ENCODE results near the gene HOXB5.

DNA sequence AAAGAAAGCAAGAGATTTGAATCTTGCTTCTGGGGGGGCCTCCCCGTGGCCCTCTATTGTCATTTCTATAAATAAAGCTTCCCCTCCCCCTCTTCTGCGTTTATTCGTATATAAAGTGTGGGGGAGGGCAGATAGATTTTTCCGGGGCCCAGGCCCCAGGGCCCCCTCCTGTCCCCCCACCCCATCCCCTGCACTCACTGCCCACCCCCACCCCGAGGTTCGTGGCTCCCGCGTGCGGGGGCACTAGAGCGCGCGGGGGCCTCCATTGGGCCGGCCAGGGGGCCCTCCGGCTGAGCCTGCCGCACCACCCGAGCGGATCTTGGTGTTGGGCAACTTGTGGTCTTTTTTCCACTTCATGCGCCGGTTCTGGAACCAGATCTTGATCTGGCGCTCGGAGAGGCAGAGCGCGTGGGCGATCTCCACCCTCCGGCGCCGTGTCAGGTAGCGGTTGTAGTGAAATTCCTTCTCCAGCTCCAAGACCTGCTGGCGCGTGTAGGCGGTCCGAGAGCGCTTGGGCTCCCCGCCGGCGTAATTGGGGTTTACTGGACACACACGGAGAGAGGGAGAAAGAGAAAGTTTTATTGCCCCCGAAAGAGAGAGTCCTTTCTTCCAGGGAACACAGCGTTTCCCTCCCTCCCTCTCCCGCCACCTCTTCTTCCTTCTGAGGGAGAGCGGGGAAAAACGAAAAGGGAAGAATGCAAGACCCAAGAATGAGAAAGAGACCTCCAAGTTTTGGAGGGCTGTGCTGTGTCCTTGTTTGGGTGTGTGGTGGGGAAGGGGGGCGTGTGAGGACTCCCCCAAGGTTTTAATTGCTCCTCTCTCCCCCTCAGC, 16.9 kb downstream of the HOXB5 start:
- TF ChIP-seq, protein P1, sequence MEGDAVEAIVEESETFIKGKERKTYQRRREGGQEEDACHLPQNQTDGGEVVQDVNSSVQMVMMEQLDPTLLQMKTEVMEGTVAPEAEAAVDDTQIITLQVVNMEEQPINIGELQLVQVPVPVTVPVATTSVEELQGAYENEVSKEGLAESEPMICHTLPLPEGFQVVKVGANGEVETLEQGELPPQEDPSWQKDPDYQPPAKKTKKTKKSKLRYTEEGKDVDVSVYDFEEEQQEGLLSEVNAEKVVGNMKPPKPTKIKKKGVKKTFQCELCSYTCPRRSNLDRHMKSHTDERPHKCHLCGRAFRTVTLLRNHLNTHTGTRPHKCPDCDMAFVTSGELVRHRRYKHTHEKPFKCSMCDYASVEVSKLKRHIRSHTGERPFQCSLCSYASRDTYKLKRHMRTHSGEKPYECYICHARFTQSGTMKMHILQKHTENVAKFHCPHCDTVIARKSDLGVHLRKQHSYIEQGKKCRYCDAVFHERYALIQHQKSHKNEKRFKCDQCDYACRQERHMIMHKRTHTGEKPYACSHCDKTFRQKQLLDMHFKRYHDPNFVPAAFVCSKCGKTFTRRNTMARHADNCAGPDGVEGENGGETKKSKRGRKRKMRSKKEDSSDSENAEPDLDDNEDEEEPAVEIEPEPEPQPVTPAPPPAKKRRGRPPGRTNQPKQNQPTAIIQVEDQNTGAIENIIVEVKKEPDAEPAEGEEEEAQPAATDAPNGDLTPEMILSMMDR (IDR thresholded peaks at IDR 0.05): no peak
- no peak for TF ChIP-seq POLR2A (IDR thresholded peaks at IDR 0.05)
